Transverse colon (tissue), 4 donors: ENCODE data around the gene SP2.

Source experiments
- POLR2A ChIP-seq: fragments of 450-650 bp; IDR thresholded peaks from one replicate; pipeline ENCODE4 v1.6.1; 2016; ENCODE audit warnings: antibody characterized with exemption, mild to moderate bottlenecking, moderate library complexity
- POLR2AphosphoS5 ChIP-seq, 3 donors: sonication (generic); formaldehyde crosslinking; IDR thresholded peaks; one replicate each; pipeline ENCODE4 v1.6.1; 2016; ENCODE audit warnings: antibody characterized with exemption in 3 of 3
- TF ChIP-seq, protein P1 (sequence below), 5 experiments: fragments of 200-600 bp in 3 of 5; fragments of 450-650 bp in 2 of 5; sonication (generic) in 3 of 5; IDR thresholded peaks; 1 replicate in 2 of 5; 2 replicates in 3 of 5; pipeline ENCODE4 v1.5.1; 2016 to 2017; ENCODE audit warnings: antibody characterized with exemption in 5 of 5, inconsistent platforms in 3 of 5, mild to moderate bottlenecking in 2 of 5, moderate library complexity in 1 of 5

- TF ChIP-seq, protein P1, sequence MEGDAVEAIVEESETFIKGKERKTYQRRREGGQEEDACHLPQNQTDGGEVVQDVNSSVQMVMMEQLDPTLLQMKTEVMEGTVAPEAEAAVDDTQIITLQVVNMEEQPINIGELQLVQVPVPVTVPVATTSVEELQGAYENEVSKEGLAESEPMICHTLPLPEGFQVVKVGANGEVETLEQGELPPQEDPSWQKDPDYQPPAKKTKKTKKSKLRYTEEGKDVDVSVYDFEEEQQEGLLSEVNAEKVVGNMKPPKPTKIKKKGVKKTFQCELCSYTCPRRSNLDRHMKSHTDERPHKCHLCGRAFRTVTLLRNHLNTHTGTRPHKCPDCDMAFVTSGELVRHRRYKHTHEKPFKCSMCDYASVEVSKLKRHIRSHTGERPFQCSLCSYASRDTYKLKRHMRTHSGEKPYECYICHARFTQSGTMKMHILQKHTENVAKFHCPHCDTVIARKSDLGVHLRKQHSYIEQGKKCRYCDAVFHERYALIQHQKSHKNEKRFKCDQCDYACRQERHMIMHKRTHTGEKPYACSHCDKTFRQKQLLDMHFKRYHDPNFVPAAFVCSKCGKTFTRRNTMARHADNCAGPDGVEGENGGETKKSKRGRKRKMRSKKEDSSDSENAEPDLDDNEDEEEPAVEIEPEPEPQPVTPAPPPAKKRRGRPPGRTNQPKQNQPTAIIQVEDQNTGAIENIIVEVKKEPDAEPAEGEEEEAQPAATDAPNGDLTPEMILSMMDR (IDR thresholded peaks at IDR 0.05) = no peak
- TF ChIP-seq POLR2AphosphoS5 (IDR thresholded peaks at IDR 0.05) (no peak), POLR2A (no peak)
Observed at GRCh38 chr17:47949946-47950345, 53.9 kb downstream of the SP2 start.
